DLD1 (cell line): Measurements from ENCODE around the gene KLHL22.
"Not testable (repeated sequence)": the region's sequence is repeated elsewhere in the genome, so short reads cannot be mapped to it uniquely, and the experiment has no call there.

Source experiments
- in situ Hi-C: cut with HindIII; loops from 2 replicates; pipeline ENCODE4 v1.10.0; 2017; ENCODE audit warnings: low sequenced_read_pairs

Gene KLHL22

GRCh38 chr22:20423906-20424551 is 71.6 kb downstream of the KLHL22 start:
- in situ Hi-C loops, result no loop called here

- in situ Hi-C loops, result no loop called here
Observed at GRCh38 chr22:20423008-20423905, 72.3 kb downstream of the KLHL22 start.

GRCh38 chr22:20422271-20423007 is 73.2 kb downstream of the KLHL22 start:
- in situ Hi-C loops, result no loop called here

GRCh38 chr22:20421507-20421874 is 74.1 kb downstream of the KLHL22 start:
- in situ Hi-C loops, result no loop called here

- in situ Hi-C loops, result no loop called here
Observed at GRCh38 chr22:20420157-20420842, 75.3 kb downstream of the KLHL22 start.

GRCh38 chr22:20419664-20419951 is 76.0 kb downstream of the KLHL22 start:
- in situ Hi-C loops, result no loop called here

GRCh38 chr22:20418211-20418788 is 77.3 kb downstream of the KLHL22 start:
- in situ Hi-C loops, result no loop called here

- in situ Hi-C loops, result not testable (repeated sequence)
Observed at GRCh38 chr22:20415699-20416098, 79.9 kb downstream of the KLHL22 start.

GRCh38 chr22:20415241-20415640 is 80.4 kb downstream of the KLHL22 start:
- in situ Hi-C loops, result not testable (repeated sequence)

GRCh38 chr22:20414450-20414849 is 81.1 kb downstream of the KLHL22 start:
- in situ Hi-C loops, result no loop called here

- in situ Hi-C loops, result no loop called here
Observed at GRCh38 chr22:20414059-20414440, 81.5 kb downstream of the KLHL22 start.

GRCh38 chr22:20413217-20414058 is 82.2 kb downstream of the KLHL22 start:
- in situ Hi-C loops, result no loop called here

- in situ Hi-C loops, result no loop called here
Observed at GRCh38 chr22:20412474-20413216, 83.0 kb downstream of the KLHL22 start.

- in situ Hi-C loops, result not testable (repeated sequence)
Observed at GRCh38 chr22:20409385-20409784, 86.2 kb downstream of the KLHL22 start.

- in situ Hi-C loops, result no loop called here
Observed at GRCh38 chr22:20408891-20409290, 86.7 kb downstream of the KLHL22 start.

GRCh38 chr22:20407829-20408228 is 87.8 kb downstream of the KLHL22 start:
- in situ Hi-C loops, result no loop called here

- in situ Hi-C loops, result no loop called here
Observed at GRCh38 chr22:20406686-20407408, 88.7 kb downstream of the KLHL22 start.

GRCh38 chr22:20405931-20406685 is 89.5 kb downstream of the KLHL22 start:
- in situ Hi-C loops, result no loop called here
